ENCODE data around the gene MYLIP. TPM values are rescaled to one million over a fixed set of nuclear protein-coding genes. Genes with fewer than 3 reads are reported as not detected.

Gene MYLIP
- total RNA-seq, 1 donor from 2014 or later = 81.1 TPM

GRCh38 chr6:16181439-16182297 lies 52.8 kb downstream of the MYLIP start:
- Mint-ChIP-seq H3K9me3 (ENCODE audit: low read depth) (peaks cover 8% of the 10 kb centered on the region), H3K27ac (no peak overlapping the region), H3K4me1 (ENCODE audit: low read depth) (peaks cover 14% of the 10 kb centered on the region), H3K36me3 (ENCODE audit: insufficient read depth) (peaks cover 2% of the 10 kb centered on the region), H3K4me3 (ENCODE audit: low read depth) (no peak overlapping the region), H3K27me3 (no peaks in the 10 kb centered on the region)
- no peak for DNase-seq (ENCODE audit: low spot score, unreplicated experiment)
- TF ChIP-seq CTCF (IDR thresholded peaks at IDR 0.05; ENCODE audit: unreplicated experiment) = no peak

GRCh38 chr6:16183187-16183664 lies 54.3 kb downstream of the MYLIP start:
- Mint-ChIP-seq H3K27me3 (peaks cover under 1% of the 10 kb centered on the region), H3K9me3 (ENCODE audit: low read depth) (peaks cover 8% of the 10 kb centered on the region), H3K4me1 (ENCODE audit: low read depth) (peaks cover 14% of the 10 kb centered on the region), H3K27ac (peak overlapping the region; percentile 45), H3K36me3 (ENCODE audit: insufficient read depth) (peaks cover 2% of the 10 kb centered on the region), H3K4me3 (ENCODE audit: low read depth) (no peak overlapping the region)
- no peak for DNase-seq (ENCODE audit: low spot score, unreplicated experiment)
- peak; percentile 71 for TF ChIP-seq CTCF (IDR thresholded peaks at IDR 0.05; ENCODE audit: unreplicated experiment)

- no peak overlapping the region for H3K27ac Mint-ChIP-seq
- TF ChIP-seq CTCF (IDR thresholded peaks at IDR 0.05; ENCODE audit: unreplicated experiment) = no peak
- peaks cover 8% of the 10 kb centered on the region for H3K9me3 Mint-ChIP-seq (ENCODE audit: low read depth)
- peaks cover 2% of the 10 kb centered on the region for H3K27me3 Mint-ChIP-seq
- H3K4me1 Mint-ChIP-seq (ENCODE audit: low read depth) = peaks cover 14% of the 10 kb centered on the region
- peaks cover 2% of the 10 kb centered on the region for H3K36me3 Mint-ChIP-seq (ENCODE audit: insufficient read depth)
- DNase-seq (ENCODE audit: low spot score, unreplicated experiment) = no peak
- H3K4me3 Mint-ChIP-seq (ENCODE audit: low read depth) = no peak overlapping the region
These were observed 55.2 kb downstream of the MYLIP start for GRCh38 chr6:16184129-16184528.

- no peak for TF ChIP-seq CTCF (IDR thresholded peaks at IDR 0.05; ENCODE audit: unreplicated experiment)
- peaks cover 8% of the 10 kb centered on the region for H3K9me3 Mint-ChIP-seq (ENCODE audit: low read depth)
- peaks cover 14% of the 10 kb centered on the region for H3K4me1 Mint-ChIP-seq (ENCODE audit: low read depth)
These were observed 55.7 kb downstream of the MYLIP start for GRCh38 chr6:16184551-16184950.

GRCh38 chr6:16187176-16187575 lies 58.3 kb downstream of the MYLIP start:
- no peak for TF ChIP-seq CTCF (IDR thresholded peaks at IDR 0.05; ENCODE audit: unreplicated experiment)
- Mint-ChIP-seq H3K9me3 (ENCODE audit: low read depth) (no peaks in the 10 kb centered on the region), H3K36me3 (ENCODE audit: insufficient read depth) (no peaks in the 10 kb centered on the region), H3K4me3 (ENCODE audit: low read depth) (no peak overlapping the region), H3K4me1 (ENCODE audit: low read depth) (peaks cover 23% of the 10 kb centered on the region), H3K27me3 (peaks cover 2% of the 10 kb centered on the region), H3K27ac (no peak overlapping the region)
- no peak for DNase-seq (ENCODE audit: low spot score, unreplicated experiment)

More at GRCh38 chr6:16184551-16184950, 55.7 kb downstream of the MYLIP start:
- H3K27ac Mint-ChIP-seq = no peak overlapping the region
- H3K36me3 Mint-ChIP-seq (ENCODE audit: insufficient read depth) = peaks cover 2% of the 10 kb centered on the region
- peaks cover 2% of the 10 kb centered on the region for H3K27me3 Mint-ChIP-seq
- no peak for DNase-seq (ENCODE audit: low spot score, unreplicated experiment)
- no peak overlapping the region for H3K4me3 Mint-ChIP-seq (ENCODE audit: low read depth)
